Measurements from ENCODE around the gene BOC. TPM values are rescaled to one million over a fixed set of nuclear protein-coding genes. Genes with fewer than 3 reads are reported as not detected.
A peak's percentile ranks its signal among the peaks of the same experiment; 100 is the strongest.

Gene BOC
- total RNA-seq (10 to 100 TPM in 1 of 2 donors, 1 to 10 TPM in 1; 6.0 to 19.6 TPM), polyA plus RNA-seq (ENCODE audit: insufficient read length in 6 of 6) (10 to 100 TPM; 24.9 to 34.8 (median 29.9) TPM)
- long read RNA-seq, donor 1, full-length matches to known transcripts: 2 of 35 reads
- long read RNA-seq, donor 1, partial matches to known transcripts: 33 of 35 reads
- long read RNA-seq, donor 1, other reads (novel, unspliced or antisense): 0 of 35 reads
- long read RNA-seq, donor 2, partial matches to known transcripts: 0 of 1 reads
- long read RNA-seq, donor 2, other reads (novel, unspliced or antisense): 0 of 1 reads
- long read RNA-seq, donor 3: 0 reads
- long read RNA-seq, donor 4, partial matches to known transcripts: 0 of 2 reads
- long read RNA-seq, donor 4, other reads (novel, unspliced or antisense): 2 of 2 reads
- long read RNA-seq, donor 5, partial matches to known transcripts: 19 of 19 reads
- long read RNA-seq, donor 5, other reads (novel, unspliced or antisense): 0 of 19 reads
- long read RNA-seq, donor 6, full-length matches to known transcripts: 1 of 15 reads
- long read RNA-seq, donor 6, partial matches to known transcripts: 14 of 15 reads
- long read RNA-seq, donor 6, other reads (novel, unspliced or antisense): 0 of 15 reads
- long read RNA-seq, donor 7: 0 reads
- long read RNA-seq, donor 8, partial matches to known transcripts: 15 of 16 reads
- long read RNA-seq, donor 8, other reads (novel, unspliced or antisense): 0 of 16 reads
- long read RNA-seq, donor 9: 0 reads
- long read RNA-seq, donor 10: 0 reads
- long read RNA-seq, donor 11, partial matches to known transcripts: 40 of 40 reads
- long read RNA-seq, donor 11, other reads (novel, unspliced or antisense): 0 of 40 reads
- long read RNA-seq, donor 12, partial matches to known transcripts: 5 of 5 reads
- long read RNA-seq, donor 12, other reads (novel, unspliced or antisense): 0 of 5 reads

GRCh38 chr3:113211330-113212149, at the start of gene BOC:
Gene BOC (plus strand): TSS chr3:113211557. CDS start chr3:113249803, 38,246 bp downstream.
- intact Hi-C loops (cut with DNase I): no loop called here
- peaks cover 6 to 63% of the 10 kb centered on the region in 2 donors for H3K27me3 ChIP-seq
- peaks cover 0 to 19% of the 10 kb centered on the region in 2 donors for H3K4me1 ChIP-seq
- TF ChIP-seq CTCF (IDR thresholded peaks at IDR 0.05): no peak
- no peaks in the 10 kb centered on the region for H3K36me3 ChIP-seq
- H3K4me3 ChIP-seq: peak within 1 kb of the TSS; percentile 47 to 48
- H3K9me3 ChIP-seq: no peaks in the 10 kb centered on the region
- peak in 2 of 4 donors; percentile 83 to 86 for DNase-seq
- peak within 1 kb of the TSS; percentile 50 to 70 for H3K27ac ChIP-seq
- ATAC-seq: peak; percentile 78

GRCh38 chr3:113161661-113162060, 49.7 kb upstream of the BOC start:
- no peak for ATAC-seq
- Histone ChIP-seq H3K9me3 (no peaks in the 10 kb centered on the region), H3K27me3 (no peaks in the 10 kb centered on the region), H3K36me3 (no peaks in the 10 kb centered on the region), H3K4me3 (no peak overlapping the region), H3K27ac (no peak overlapping the region), H3K4me1 (no peaks in the 10 kb centered on the region)
- intact Hi-C loops (cut with DNase I): no loop called here
- no peak for TF ChIP-seq CTCF (IDR thresholded peaks at IDR 0.05)
- no peak for DNase-seq

- DNase-seq (no peak), ATAC-seq (no peak)
- H3K9me3 ChIP-seq: no peaks in the 10 kb centered on the region
- no peak overlapping the region for H3K27ac ChIP-seq
- H3K4me3 ChIP-seq: no peak overlapping the region
- TF ChIP-seq CTCF (IDR thresholded peaks at IDR 0.05): no peak
- H3K4me1 ChIP-seq: no peaks in the 10 kb centered on the region
- H3K27me3 ChIP-seq: no peaks in the 10 kb centered on the region
- intact Hi-C loops (cut with DNase I): no loop called here
- H3K36me3 ChIP-seq: no peaks in the 10 kb centered on the region
Measured at GRCh38 chr3:113163152-113163551, 48.2 kb upstream of the BOC start.

GRCh38 chr3:113165841-113166240, 45.5 kb upstream of the BOC start:
- Histone ChIP-seq H3K4me1 (no peaks in the 10 kb centered on the region), H3K9me3 (no peaks in the 10 kb centered on the region), H3K36me3 (no peaks in the 10 kb centered on the region), H3K27ac (no peak overlapping the region), H3K4me3 (no peak overlapping the region), H3K27me3 (no peaks in the 10 kb centered on the region)
- DNase-seq: peak in 1 of 4 donors; percentile 65
- ATAC-seq: no peak
- intact Hi-C loops (cut with DNase I): no loop called here
- TF ChIP-seq CTCF (IDR thresholded peaks at IDR 0.05): no peak

All from left lung (tissue), 14 donors.